Measurements from ENCODE around the gene TMEM97. TPM values are rescaled to one million over a fixed set of nuclear protein-coding genes. Genes with fewer than 3 reads are reported as not detected.

Gene TMEM97
- total RNA-seq, 1 donor from 2014 or later, result 136 TPM

GRCh38 chr17:28279411-28279810 lies 39.6 kb upstream of the TMEM97 start:
- Mint-ChIP-seq H3K9me3 (no peaks in the 10 kb centered on the region), H3K27ac (no peak overlapping the region), H3K4me3 (no peak overlapping the region), H3K4me1 (peaks cover 20% of the 10 kb centered on the region), H3K27me3 (ENCODE audit: insufficient read depth, low read depth) (no peaks in the 10 kb centered on the region), H3K36me3 (no peaks in the 10 kb centered on the region)
- no peak for TF ChIP-seq EZH2phosphoT487 (IDR thresholded peaks at IDR 0.05)
- TF ChIP-seq EZH2 (IDR thresholded peaks at IDR 0.05), result no peak
- TF ChIP-seq CTCF (IDR thresholded peaks at IDR 0.05), result no peak
- Histone ChIP-seq H3K36me3 (no peaks in the 10 kb centered on the region), H3K9ac (no peak overlapping the region), H3K4me1 (no peaks in the 10 kb centered on the region), H3K27ac (no peak overlapping the region), H3K79me2 (ENCODE audit: low read depth) (no peaks in the 10 kb centered on the region), H4K20me1 (ENCODE audit: low read depth) (no peaks in the 10 kb centered on the region), H3K27me3 (no peaks in the 10 kb centered on the region), H3K4me3 (no peak overlapping the region), H3K9me3 (ENCODE audit: low read depth) (no peaks in the 10 kb centered on the region), H3F3A (ENCODE audit: low read depth) (no peaks in the 10 kb centered on the region), H3K4me2 (no peak overlapping the region), H2AFZ (replicated peaks) (no peak overlapping the region)
- no peak for DNase-seq (ENCODE audit: low spot score)

- DNase-seq (ENCODE audit: low spot score), result no peak
- Histone ChIP-seq H2AFZ (replicated peaks) (no peak overlapping the region), H3K79me2 (ENCODE audit: low read depth) (no peaks in the 10 kb centered on the region), H3K36me3 (no peaks in the 10 kb centered on the region), H3K9me3 (ENCODE audit: low read depth) (no peaks in the 10 kb centered on the region), H3K4me1 (no peaks in the 10 kb centered on the region), H3K27me3 (no peaks in the 10 kb centered on the region), H3K27ac (no peak overlapping the region), H3K4me3 (no peak overlapping the region), H3F3A (ENCODE audit: low read depth) (no peaks in the 10 kb centered on the region), H3K4me2 (no peak overlapping the region), H3K9ac (no peak overlapping the region), H4K20me1 (ENCODE audit: low read depth) (no peaks in the 10 kb centered on the region)
- Mint-ChIP-seq H3K36me3 (no peaks in the 10 kb centered on the region), H3K4me1 (peaks cover 7% of the 10 kb centered on the region), H3K9me3 (no peaks in the 10 kb centered on the region), H3K4me3 (no peak overlapping the region), H3K27me3 (ENCODE audit: insufficient read depth, low read depth) (no peaks in the 10 kb centered on the region), H3K27ac (no peak overlapping the region)
- no peak for TF ChIP-seq EZH2 (IDR thresholded peaks at IDR 0.05)
- no peak for TF ChIP-seq EZH2phosphoT487 (IDR thresholded peaks at IDR 0.05)
- TF ChIP-seq CTCF (IDR thresholded peaks at IDR 0.05), result no peak
Measured at GRCh38 chr17:28280826-28281225, 38.2 kb upstream of the TMEM97 start.

- Mint-ChIP-seq H3K27ac (no peak overlapping the region), H3K27me3 (ENCODE audit: insufficient read depth, low read depth) (no peaks in the 10 kb centered on the region), H3K9me3 (no peaks in the 10 kb centered on the region), H3K4me3 (no peak overlapping the region), H3K36me3 (no peaks in the 10 kb centered on the region), H3K4me1 (no peaks in the 10 kb centered on the region)
- DNase-seq (ENCODE audit: low spot score), result no peak
- Histone ChIP-seq H3F3A (ENCODE audit: low read depth) (no peaks in the 10 kb centered on the region), H3K9me3 (ENCODE audit: low read depth) (no peaks in the 10 kb centered on the region), H3K4me1 (no peaks in the 10 kb centered on the region), H3K4me2 (no peak overlapping the region), H3K36me3 (no peaks in the 10 kb centered on the region), H4K20me1 (ENCODE audit: low read depth) (no peaks in the 10 kb centered on the region), H3K4me3 (no peak overlapping the region), H3K27me3 (no peaks in the 10 kb centered on the region), H2AFZ (replicated peaks) (no peak overlapping the region), H3K9ac (no peak overlapping the region), H3K27ac (no peak overlapping the region), H3K79me2 (ENCODE audit: low read depth) (no peaks in the 10 kb centered on the region)
- no peak for TF ChIP-seq EZH2phosphoT487 (IDR thresholded peaks at IDR 0.05)
- no peak for TF ChIP-seq CTCF (IDR thresholded peaks at IDR 0.05)
- no peak for TF ChIP-seq EZH2 (IDR thresholded peaks at IDR 0.05)
Measured at GRCh38 chr17:28282596-28282995, 36.4 kb upstream of the TMEM97 start.
